GM21786 (cell line): ENCODE data around the gene PRKACG.
"Not testable (repeated sequence)": the region's sequence is repeated elsewhere in the genome, so short reads cannot be mapped to it uniquely, and the experiment has no call there.

Source experiments
- ATAC-seq: cut with Tn5 transposase; IDR thresholded peaks from one replicate; pipeline ENCODE4 v1.9.1; 2021; ENCODE audit not compliant: unreplicated experiment

PRKACG gene

GRCh38 chr9:69027355-69028097, 13.6 kb upstream of the PRKACG start:
- peak; percentile 83 for ATAC-seq

DNA sequence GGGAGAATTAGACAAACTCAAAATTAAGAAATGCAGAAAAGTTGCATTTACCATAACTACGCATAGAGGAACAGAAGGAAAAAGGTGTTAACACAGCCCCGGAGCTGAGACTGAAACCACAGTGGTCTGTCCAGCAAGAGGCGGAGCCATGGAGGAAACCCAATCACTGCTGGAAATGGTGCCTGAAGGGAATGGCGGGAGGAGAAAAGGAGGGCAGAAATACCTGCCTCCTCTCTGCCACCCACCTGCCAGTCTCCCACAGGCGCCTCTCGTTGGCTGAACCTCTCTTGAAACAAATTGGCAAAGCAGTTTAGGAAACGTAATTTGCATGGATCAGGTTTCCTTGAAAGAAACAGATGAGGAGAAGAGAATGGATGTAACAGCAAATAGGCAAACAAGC, 9.7 kb upstream of the PRKACG start:
- no peak for ATAC-seq

GRCh38 chr9:69020301-69021145, 6.6 kb upstream of the PRKACG start:
- no peak for ATAC-seq

GRCh38 chr9:69019808-69020207, 5.9 kb upstream of the PRKACG start:
- ATAC-seq: no peak

GRCh38 chr9:69018737-69019136, 4.8 kb upstream of the PRKACG start:
- ATAC-seq: no peak

- no peak for ATAC-seq
Observed at GRCh38 chr9:69016191-69017096, 2.5 kb upstream of the PRKACG start.

DNA sequence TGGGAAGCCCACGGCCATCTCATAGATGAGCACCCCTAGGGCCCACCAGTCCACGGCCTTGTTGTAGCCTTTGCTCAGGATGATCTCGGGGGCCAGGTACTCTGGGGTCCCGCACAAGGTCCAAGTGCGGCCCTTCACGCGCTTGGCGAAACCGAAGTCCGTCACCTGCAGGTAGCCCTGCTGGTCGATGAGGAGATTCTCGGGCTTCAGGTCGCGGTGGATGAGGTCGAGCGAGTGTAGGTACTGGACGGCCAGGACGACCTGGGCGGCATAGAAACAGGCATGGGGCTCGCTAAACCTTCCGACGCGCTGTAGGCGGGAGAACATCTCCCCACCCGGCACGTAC, 558 bp downstream of the PRKACG start:
- ATAC-seq: no peak

GRCh38 chr9:69012696-69013381, 1.1 kb downstream of the PRKACG start:
- no peak for ATAC-seq

- ATAC-seq: no peak
Observed at GRCh38 chr9:69009708-69010107, 4.2 kb downstream of the PRKACG start.

- no peak for ATAC-seq
Observed at GRCh38 chr9:69004836-69005235, 9.1 kb downstream of the PRKACG start.

DNA sequence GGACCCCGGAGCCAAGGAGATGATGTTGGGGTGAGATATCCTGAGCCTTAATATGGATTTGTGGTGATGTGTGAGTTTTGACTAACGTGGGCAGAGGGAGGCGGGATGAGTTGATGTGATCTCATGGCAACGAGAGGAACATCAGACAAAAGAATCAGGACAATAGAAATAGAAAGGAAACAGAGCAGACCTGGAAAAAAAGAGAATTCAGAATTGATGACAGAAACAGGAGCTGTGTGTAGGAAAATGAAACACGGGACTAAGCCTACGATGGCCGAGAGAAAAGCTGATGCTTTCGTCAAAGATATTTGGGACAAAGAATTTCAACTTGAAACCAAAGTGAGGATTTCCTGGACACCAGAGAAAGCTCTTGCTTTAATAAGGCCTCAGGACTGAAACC, 10.9 kb downstream of the PRKACG start:
- ATAC-seq: no peak

DNA sequence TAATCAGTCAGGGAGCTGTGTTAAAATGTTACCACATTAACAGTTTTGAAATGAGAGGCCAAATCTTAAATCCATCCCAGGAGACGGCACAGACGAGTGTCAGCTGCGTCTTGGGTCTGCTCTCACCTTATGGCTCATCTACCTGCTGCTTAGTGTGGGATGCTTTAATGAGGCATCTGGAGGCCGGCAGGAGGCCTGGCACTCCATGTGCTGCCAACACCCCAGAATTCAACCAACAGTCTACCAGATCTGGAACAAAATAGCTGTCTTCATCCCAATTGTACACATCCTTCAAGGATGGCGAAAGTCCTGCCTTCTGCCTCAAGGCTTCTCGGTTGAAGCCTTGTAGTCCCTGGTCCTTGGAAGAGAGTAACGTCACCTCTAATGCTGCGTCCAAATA, 12.0 kb downstream of the PRKACG start:
- no peak for ATAC-seq

GRCh38 chr9:68999393-69000105, 14.4 kb downstream of the PRKACG start:
- ATAC-seq: peak; percentile 84

- no peak for ATAC-seq
Observed at GRCh38 chr9:68998812-68999211, 15.1 kb downstream of the PRKACG start.

GRCh38 chr9:68998385-68998784, 15.5 kb downstream of the PRKACG start:
- no peak for ATAC-seq

DNA sequence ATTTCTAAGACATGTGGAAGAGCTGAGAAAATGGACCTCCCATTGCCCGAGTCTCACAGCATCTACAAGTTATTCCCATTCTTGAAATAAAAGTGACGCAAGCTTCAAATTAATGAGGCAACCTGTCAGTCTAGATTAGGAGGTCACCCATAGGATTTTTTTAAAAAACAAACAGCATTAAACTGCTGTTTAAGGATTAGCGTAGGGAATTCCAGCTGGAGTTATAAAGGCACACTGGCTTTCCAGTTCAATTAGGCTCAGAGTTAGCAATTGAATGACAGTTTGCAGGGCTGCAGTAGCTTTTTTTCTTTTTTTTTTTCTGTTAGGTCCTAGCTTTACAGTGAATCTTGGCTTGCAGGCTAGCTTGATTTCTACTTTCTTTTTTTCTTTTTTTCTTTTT, 16.2 kb downstream of the PRKACG start:
- ATAC-seq: no peak

DNA sequence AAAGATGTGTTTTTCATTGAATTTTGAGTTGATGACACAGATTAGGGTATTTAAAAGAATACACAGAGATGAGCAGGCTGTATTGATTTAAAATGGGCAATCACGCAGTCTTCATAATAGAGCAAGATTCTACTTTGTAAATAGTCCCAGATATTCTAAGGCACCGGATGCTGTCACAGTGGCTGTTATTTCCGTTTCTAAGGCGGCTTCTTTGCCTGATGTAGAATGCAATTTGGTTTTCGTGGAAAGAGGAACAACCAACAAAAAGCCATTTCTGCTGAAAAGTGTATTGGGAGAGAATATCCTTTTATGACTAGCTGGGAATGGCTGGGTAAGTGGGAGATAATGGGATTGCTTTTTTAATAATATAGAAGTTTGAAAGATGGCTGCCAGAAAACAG, 17.5 kb downstream of the PRKACG start:
- no peak for ATAC-seq

DNA sequence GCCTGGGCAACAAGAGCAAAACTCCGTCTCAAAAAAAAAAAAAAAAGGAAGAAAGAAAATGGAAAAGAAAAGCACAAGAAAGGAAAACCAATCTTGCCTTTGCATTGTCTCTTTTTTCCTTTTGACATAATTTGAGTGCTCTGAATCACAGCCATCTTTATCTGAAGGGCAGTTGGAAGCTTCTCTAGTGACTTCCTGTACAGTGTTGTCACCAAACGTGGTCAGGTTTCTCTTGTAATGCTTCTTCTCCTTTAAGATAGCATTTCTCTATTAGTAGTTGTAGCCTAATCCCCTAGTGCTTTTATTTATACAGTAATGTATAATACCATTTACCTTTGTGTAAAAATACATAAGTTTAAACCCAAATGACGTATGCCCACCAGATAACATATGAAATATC, 18.1 kb downstream of the PRKACG start:
- ATAC-seq: no peak

DNA sequence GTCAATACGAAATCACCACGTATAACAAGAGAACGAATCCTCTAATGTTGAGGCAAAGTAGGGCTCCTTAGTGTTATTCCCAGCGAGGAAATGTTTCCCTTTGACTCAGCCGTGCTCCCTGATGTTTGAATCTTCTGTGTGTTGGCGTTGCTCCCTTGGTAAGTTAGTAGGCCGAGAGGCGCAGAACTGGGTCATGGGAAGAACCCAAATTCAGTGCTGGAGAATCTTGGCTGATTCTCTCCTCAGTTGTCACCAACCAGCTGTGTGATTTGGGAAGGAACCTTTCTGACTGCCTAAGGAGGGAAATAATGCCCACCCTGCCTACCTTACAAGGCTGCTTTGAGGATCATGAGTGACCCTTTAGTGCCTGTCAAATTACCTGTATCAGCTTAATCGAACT, 22.5 kb downstream of the PRKACG start:
- no peak for ATAC-seq

DNA sequence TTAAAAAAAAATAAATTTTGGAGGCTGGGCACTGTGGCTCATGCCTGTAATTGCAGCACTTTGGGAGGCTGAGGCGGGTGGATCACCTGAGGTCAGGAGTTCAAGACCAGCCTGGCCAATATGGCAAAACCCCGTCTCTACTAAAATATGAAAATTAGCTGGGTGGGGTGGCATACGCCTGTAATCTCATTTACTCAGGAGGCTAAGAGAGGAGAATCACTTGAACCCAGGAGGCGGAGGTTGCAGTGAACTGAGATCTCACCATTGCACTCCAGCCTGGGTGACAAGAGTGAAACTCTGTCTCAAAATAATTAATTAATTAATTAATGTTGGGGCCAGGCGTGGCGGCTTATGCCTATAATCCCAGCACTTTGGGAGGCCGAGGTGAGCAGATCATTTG, 27.0 kb downstream of the PRKACG start:
- not testable (repeated sequence) for ATAC-seq
